Osteoblast (primary cell): ENCODE data around the gene ANKRD16. TPM values are rescaled to one million over a fixed set of nuclear protein-coding genes. Genes with fewer than 3 reads are reported as not detected.
"Not testable (repeated sequence)": the region's sequence is repeated elsewhere in the genome, so short reads cannot be mapped to it uniquely, and the experiment has no call there.

Experiments used
- DNase-seq: peaks from one replicate; pipeline ENCODE4 v3.0.0; 2011; ENCODE audit warnings: low spot score, mixed read lengths; ENCODE audit not compliant: insufficient read length; ENCODE audit errors: missing footprints
- H2AFZ ChIP-seq: 2 replicates; pipeline ENCODE4 v1.6.0; 2011; ENCODE audit warnings: mild to moderate bottlenecking, low read length
- H3K27ac ChIP-seq: 2 replicates; pipeline ENCODE4 v1.5.1; 2011; ENCODE audit warnings: mild to moderate bottlenecking, low read depth, low read length, moderate library complexity
- H3K27me3 ChIP-seq: 2 replicates; pipeline ENCODE4 v1.6.0; 2012; ENCODE audit warnings: mild to moderate bottlenecking, control low read depth, inconsistent platforms, low read length, moderate library complexity; ENCODE audit not compliant: insufficient read depth
- H3K36me3 ChIP-seq: 2 replicates; pipeline ENCODE4 v1.5.1; 2011; ENCODE audit warnings: mild to moderate bottlenecking, low read length, control low read depth, moderate library complexity; ENCODE audit not compliant: insufficient read depth
- H3K4me1 ChIP-seq: 2 replicates; pipeline ENCODE4 v1.5.1; 2011; ENCODE audit warnings: mild to moderate bottlenecking, low read length, control low read depth, moderate library complexity; ENCODE audit not compliant: insufficient read depth
- H3K4me2 ChIP-seq: 2 replicates; pipeline ENCODE4 v1.6.0; 2011; ENCODE audit warnings: mild to moderate bottlenecking, low read length; ENCODE audit not compliant: insufficient read depth
- H3K4me3 ChIP-seq: fragments of 200-600 bp; sonication (generic); 3 replicates; pipeline ENCODE4 v1.5.1; 2012; ENCODE audit warnings: mild to moderate bottlenecking, low read length, inconsistent platforms; ENCODE audit not compliant: insufficient read depth
- H3K79me2 ChIP-seq: 2 replicates; pipeline ENCODE4 v1.6.0; 2012; ENCODE audit warnings: mild to moderate bottlenecking, low read length, control low read depth, inconsistent platforms; ENCODE audit not compliant: insufficient read depth
- H3K9me3 ChIP-seq: 2 replicates; pipeline ENCODE4 v1.5.1; 2011; ENCODE audit warnings: low read depth, low read length, control low read depth
- H4K20me1 ChIP-seq: 2 replicates; pipeline ENCODE4 v1.6.0; 2012; ENCODE audit warnings: mild to moderate bottlenecking, low read length, control low read depth; ENCODE audit not compliant: insufficient read depth
- total RNA-seq: library from RNA; depleted of rRNA; stranded (reverse); fragments of >200 nt; gene quantifications from 2 replicates; pipeline ENCODE4 v1.2.3, GENCODE V29; 2012
- TF ChIP-seq, protein P1 (sequence below): IDR thresholded peaks from 2 replicates; pipeline ENCODE4 v1.5.1; 2011; ENCODE audit warnings: mild to moderate bottlenecking, low read depth, low read length, moderate library complexity; ENCODE audit errors: extremely low read depth

Gene ANKRD16
- total RNA-seq, 1 donor: 7.2 TPM

GRCh38 chr10:5887029-5887428 lies 2.7 kb downstream of the ANKRD16 start:
- no peak for DNase-seq
- H3K36me3 ChIP-seq: peaks cover 22% of the 10 kb centered on the region
- no peak overlapping the region for H2AFZ ChIP-seq
- no peak overlapping the region for H3K27ac ChIP-seq
- H3K9me3 ChIP-seq: no peaks in the 10 kb centered on the region
- H3K4me1 ChIP-seq: peaks cover 19% of the 10 kb centered on the region
- peaks cover 15% of the 10 kb centered on the region for H4K20me1 ChIP-seq
- H3K4me2 ChIP-seq: no peak overlapping the region
- H3K4me3 ChIP-seq: no peak overlapping the region
- TF ChIP-seq, protein P1, sequence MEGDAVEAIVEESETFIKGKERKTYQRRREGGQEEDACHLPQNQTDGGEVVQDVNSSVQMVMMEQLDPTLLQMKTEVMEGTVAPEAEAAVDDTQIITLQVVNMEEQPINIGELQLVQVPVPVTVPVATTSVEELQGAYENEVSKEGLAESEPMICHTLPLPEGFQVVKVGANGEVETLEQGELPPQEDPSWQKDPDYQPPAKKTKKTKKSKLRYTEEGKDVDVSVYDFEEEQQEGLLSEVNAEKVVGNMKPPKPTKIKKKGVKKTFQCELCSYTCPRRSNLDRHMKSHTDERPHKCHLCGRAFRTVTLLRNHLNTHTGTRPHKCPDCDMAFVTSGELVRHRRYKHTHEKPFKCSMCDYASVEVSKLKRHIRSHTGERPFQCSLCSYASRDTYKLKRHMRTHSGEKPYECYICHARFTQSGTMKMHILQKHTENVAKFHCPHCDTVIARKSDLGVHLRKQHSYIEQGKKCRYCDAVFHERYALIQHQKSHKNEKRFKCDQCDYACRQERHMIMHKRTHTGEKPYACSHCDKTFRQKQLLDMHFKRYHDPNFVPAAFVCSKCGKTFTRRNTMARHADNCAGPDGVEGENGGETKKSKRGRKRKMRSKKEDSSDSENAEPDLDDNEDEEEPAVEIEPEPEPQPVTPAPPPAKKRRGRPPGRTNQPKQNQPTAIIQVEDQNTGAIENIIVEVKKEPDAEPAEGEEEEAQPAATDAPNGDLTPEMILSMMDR: no peak
- H3K79me2 ChIP-seq: peaks cover 33% of the 10 kb centered on the region
- no peaks in the 10 kb centered on the region for H3K27me3 ChIP-seq

- H3K27me3 ChIP-seq: no peaks in the 10 kb centered on the region
- H3K4me2 ChIP-seq: no peak overlapping the region
- TF ChIP-seq, protein P1: no peak
- H3K79me2 ChIP-seq: peaks cover 18% of the 10 kb centered on the region
- H3K9me3 ChIP-seq: no peaks in the 10 kb centered on the region
- H3K27ac ChIP-seq: no peak overlapping the region
- DNase-seq: no peak
- H3K36me3 ChIP-seq: peaks cover 25% of the 10 kb centered on the region
- no peak overlapping the region for H3K4me3 ChIP-seq
- H4K20me1 ChIP-seq: peaks cover 8% of the 10 kb centered on the region
- H3K4me1 ChIP-seq: peaks cover 7% of the 10 kb centered on the region
- H2AFZ ChIP-seq: no peak overlapping the region
These were observed 4.1 kb downstream of the ANKRD16 start for GRCh38 chr10:5885619-5886018.

- TF ChIP-seq, protein P1: no peak
- H4K20me1 ChIP-seq: no peaks in the 10 kb centered on the region
- H3K27me3 ChIP-seq: no peaks in the 10 kb centered on the region
- peaks cover under 1% of the 10 kb centered on the region for H3K4me1 ChIP-seq
- no peak overlapping the region for H3K27ac ChIP-seq
- no peak for DNase-seq
- no peaks in the 10 kb centered on the region for H3K9me3 ChIP-seq
- H3K36me3 ChIP-seq: peaks cover 36% of the 10 kb centered on the region
- no peak overlapping the region for H3K4me2 ChIP-seq
- peaks cover 4% of the 10 kb centered on the region for H3K79me2 ChIP-seq
- H3K4me3 ChIP-seq: no peak overlapping the region
- H2AFZ ChIP-seq: no peak overlapping the region
These were observed 6.7 kb downstream of the ANKRD16 start for GRCh38 chr10:5882961-5883360.

GRCh38 chr10:5877041-5877440 lies 12.7 kb downstream of the ANKRD16 start:
- not testable (repeated sequence) for H3K4me3 ChIP-seq, H3K27me3 ChIP-seq, H2AFZ ChIP-seq, H3K9me3 ChIP-seq, H4K20me1 ChIP-seq, H3K79me2 ChIP-seq, DNase-seq
- H3K4me2 ChIP-seq: peak overlapping the region; percentile 73
- H3K36me3 ChIP-seq: peaks cover 18% of the 10 kb centered on the region
- peaks cover 11% of the 10 kb centered on the region for H3K4me1 ChIP-seq
- peak overlapping the region; percentile 75 for H3K27ac ChIP-seq
